Measurements from ENCODE around the gene CRABP2. TPM values are rescaled to one million over a fixed set of nuclear protein-coding genes. Genes with fewer than 3 reads are reported as not detected.
A peak's percentile ranks its signal among the peaks of the same experiment; 100 is the strongest.

Gene CRABP2
- total RNA-seq, 1 experiment from 2014 or later: 1,115 TPM

DNA sequence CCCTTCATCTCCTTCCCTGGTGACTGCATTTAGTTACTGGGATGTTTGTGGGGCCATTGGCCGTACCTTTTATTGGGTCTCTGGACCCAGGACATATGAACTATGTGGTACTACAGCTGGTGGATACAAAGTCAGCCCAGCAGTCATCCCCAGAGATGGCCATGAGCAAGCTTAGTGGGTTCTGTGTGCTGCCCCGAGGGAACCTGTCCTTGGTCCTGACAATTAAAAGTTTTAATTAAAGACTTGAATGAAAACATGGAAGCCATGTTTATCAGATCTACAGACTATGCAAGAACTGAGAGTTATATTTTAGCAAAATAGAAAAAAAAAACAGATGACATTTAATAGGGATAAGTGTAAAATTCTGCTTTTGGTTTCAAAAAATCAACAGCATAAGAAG lies 25.3 kb downstream of the CRABP2 start:
- no peak for ATAC-seq
- TF ChIP-seq, protein P1, sequence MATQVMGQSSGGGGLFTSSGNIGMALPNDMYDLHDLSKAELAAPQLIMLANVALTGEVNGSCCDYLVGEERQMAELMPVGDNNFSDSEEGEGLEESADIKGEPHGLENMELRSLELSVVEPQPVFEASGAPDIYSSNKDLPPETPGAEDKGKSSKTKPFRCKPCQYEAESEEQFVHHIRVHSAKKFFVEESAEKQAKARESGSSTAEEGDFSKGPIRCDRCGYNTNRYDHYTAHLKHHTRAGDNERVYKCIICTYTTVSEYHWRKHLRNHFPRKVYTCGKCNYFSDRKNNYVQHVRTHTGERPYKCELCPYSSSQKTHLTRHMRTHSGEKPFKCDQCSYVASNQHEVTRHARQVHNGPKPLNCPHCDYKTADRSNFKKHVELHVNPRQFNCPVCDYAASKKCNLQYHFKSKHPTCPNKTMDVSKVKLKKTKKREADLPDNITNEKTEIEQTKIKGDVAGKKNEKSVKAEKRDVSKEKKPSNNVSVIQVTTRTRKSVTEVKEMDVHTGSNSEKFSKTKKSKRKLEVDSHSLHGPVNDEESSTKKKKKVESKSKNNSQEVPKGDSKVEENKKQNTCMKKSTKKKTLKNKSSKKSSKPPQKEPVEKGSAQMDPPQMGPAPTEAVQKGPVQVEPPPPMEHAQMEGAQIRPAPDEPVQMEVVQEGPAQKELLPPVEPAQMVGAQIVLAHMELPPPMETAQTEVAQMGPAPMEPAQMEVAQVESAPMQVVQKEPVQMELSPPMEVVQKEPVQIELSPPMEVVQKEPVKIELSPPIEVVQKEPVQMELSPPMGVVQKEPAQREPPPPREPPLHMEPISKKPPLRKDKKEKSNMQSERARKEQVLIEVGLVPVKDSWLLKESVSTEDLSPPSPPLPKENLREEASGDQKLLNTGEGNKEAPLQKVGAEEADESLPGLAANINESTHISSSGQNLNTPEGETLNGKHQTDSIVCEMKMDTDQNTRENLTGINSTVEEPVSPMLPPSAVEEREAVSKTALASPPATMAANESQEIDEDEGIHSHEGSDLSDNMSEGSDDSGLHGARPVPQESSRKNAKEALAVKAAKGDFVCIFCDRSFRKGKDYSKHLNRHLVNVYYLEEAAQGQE (IDR thresholded peaks at IDR 0.05; ENCODE audit: insufficient read depth in 1 of 2, low read depth in 2 of 2, low read length in 1 of 2): peak in 1 of 2 experiments; percentile 61; a peak in 1 of 4 replicates
- no peak for TF ChIP-seq SIN3A (IDR thresholded peaks at IDR 0.05; ENCODE audit: borderline replicate concordance, insufficient read depth, low read depth, low read length)
- in situ Hi-C loops (cut with HindIII; ENCODE audit: low pct_unique_long_range_greater_than_20kb, low sequenced_read_pairs): no loop called here

DNA sequence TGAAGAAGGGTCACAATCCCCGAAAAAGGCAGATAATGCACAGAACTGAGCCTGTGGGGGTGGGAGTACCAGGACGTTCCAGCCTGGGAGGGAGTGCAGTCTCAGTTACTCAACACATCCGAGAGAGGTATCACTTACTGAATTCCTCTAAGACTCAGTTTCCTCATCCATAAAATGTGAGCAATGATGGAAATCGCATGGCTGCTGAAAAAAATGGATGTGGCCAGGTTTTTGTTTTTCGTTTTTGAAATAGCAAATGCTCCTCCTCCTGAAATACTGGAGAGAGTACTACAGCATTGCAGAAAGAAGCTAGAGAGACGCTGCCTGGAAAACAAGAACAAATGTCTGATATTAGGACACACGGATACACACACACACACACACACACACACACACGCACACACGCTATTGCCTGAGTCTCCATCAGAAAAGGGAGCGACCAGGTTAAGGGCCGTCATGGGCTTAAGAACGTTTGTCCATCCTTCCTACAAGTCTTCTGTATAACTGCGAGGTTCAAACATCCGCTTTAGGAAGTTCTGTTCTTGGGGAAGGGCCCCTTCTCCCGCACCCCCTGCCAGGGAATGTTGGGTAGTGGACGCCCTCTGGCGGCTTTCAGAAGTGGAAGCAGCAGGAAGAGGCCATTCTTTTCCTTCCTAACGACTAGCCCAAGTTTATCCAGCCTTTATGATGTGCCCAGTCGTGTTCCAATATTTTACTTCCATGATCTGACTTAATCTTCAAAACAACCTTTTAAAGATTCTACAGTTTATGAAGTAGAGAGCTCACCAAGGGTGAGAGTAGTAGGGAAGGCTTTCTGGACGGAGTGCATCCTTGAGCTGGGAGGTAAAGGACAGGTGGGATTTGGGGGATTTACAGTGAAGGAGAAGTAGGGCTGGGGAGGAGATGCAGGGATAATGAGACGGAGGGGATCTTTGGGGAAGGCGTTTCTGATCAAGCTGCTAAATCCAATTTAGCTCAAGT lies 27.5 kb downstream of the CRABP2 start:
- in situ Hi-C loops (cut with HindIII; ENCODE audit: low pct_unique_long_range_greater_than_20kb, low sequenced_read_pairs): no loop called here
- ATAC-seq (peak; percentile 58), DNase-seq (ENCODE audit: low read depth, low spot score) (no peak)
- peak overlapping the region in 1 of 2 experiments; percentile 57; a peak in 3 of 4 replicates for H3K4me3 ChIP-seq (ENCODE audit: low read depth in 2 of 2, low read length in 2 of 2)
- POLR2A ChIA-PET: interaction anchor here (0.5 kb wide), 1 partner anchor 50 kb away, joined by 6 read pairs; the partner anchor contains the start of gene METTL25B
- peaks cover 18% of the 10 kb centered on the region for H3K4me1 ChIP-seq (ENCODE audit: control insufficient read depth, insufficient read depth, low read length)
- no peaks in the 10 kb centered on the region for H3K27me3 ChIP-seq (ENCODE audit: control insufficient read depth, insufficient read depth, low read length)
- no peak for TF ChIP-seq SIN3A (IDR thresholded peaks at IDR 0.05; ENCODE audit: borderline replicate concordance, insufficient read depth, low read depth, low read length)
- TF ChIP-seq, protein P2, sequence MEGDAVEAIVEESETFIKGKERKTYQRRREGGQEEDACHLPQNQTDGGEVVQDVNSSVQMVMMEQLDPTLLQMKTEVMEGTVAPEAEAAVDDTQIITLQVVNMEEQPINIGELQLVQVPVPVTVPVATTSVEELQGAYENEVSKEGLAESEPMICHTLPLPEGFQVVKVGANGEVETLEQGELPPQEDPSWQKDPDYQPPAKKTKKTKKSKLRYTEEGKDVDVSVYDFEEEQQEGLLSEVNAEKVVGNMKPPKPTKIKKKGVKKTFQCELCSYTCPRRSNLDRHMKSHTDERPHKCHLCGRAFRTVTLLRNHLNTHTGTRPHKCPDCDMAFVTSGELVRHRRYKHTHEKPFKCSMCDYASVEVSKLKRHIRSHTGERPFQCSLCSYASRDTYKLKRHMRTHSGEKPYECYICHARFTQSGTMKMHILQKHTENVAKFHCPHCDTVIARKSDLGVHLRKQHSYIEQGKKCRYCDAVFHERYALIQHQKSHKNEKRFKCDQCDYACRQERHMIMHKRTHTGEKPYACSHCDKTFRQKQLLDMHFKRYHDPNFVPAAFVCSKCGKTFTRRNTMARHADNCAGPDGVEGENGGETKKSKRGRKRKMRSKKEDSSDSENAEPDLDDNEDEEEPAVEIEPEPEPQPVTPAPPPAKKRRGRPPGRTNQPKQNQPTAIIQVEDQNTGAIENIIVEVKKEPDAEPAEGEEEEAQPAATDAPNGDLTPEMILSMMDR (IDR thresholded peaks at IDR 0.05): peak; percentile 93
- intact Hi-C loops (cut with micrococcal nuclease; ENCODE audit: unreplicated experiment): loop anchor here (1.0 kb wide), 1 partner anchor 18 kb away; no protein-coding TSS in a partner anchor
- CTCF ChIA-PET: interaction anchor here (0.6 to 3.6 kb wide), 7 partner anchors 10 to 66 kb away, joined by 3 to 47 read pairs (median 4); partner anchors contain the start of genes ISG20L2 and METTL25B
- no peaks in the 10 kb centered on the region for H3K9me3 ChIP-seq (ENCODE audit: control insufficient read depth, insufficient read depth, low read depth, low read length)
- no peaks in the 10 kb centered on the region for H3K36me3 ChIP-seq (ENCODE audit: control insufficient read depth, insufficient read depth, low read length)
- H3K27ac ChIP-seq (ENCODE audit: low read length): peak overlapping the region; percentile 72
- no TSS peak for BruUV-seq (replicated peaks)

More for the DNA sequence above, 25.3 kb downstream of the CRABP2 start:
- ChIA-PET POLR2A (interaction anchor here (0.7 kb wide), 1 partner anchor 31 kb away, joined by 4 read pairs; no protein-coding TSS in a partner anchor), CTCF (interaction anchor here (0.6 to 1.3 kb wide), 3 partner anchors 9 to 55 kb away, joined by 5 to 6 read pairs (median 5); no protein-coding TSS in a partner anchor)
- H3K4me3 ChIP-seq (ENCODE audit: low read depth in 2 of 2, low read length in 2 of 2): no peak overlapping the region
- DNase-seq (ENCODE audit: low read depth, low spot score): no peak
- no peaks in the 10 kb centered on the region for H3K36me3 ChIP-seq (ENCODE audit: control insufficient read depth, insufficient read depth, low read length)
- no peaks in the 10 kb centered on the region for H3K27me3 ChIP-seq (ENCODE audit: control insufficient read depth, insufficient read depth, low read length)
- peaks cover 18% of the 10 kb centered on the region for H3K4me1 ChIP-seq (ENCODE audit: control insufficient read depth, insufficient read depth, low read length)
- intact Hi-C loops (cut with micrococcal nuclease; ENCODE audit: unreplicated experiment): no loop called here
- no peak overlapping the region for H3K27ac ChIP-seq (ENCODE audit: low read length)
- H3K9me3 ChIP-seq (ENCODE audit: control insufficient read depth, insufficient read depth, low read depth, low read length): no peaks in the 10 kb centered on the region
- no TSS peak for BruUV-seq (replicated peaks)

Measured in Panc1 (cell line).